Naive B cell (primary cell): ENCODE data around the gene NCKAP5. TPM values are rescaled to one million over a fixed set of nuclear protein-coding genes. Genes with fewer than 3 reads are reported as not detected.

Source experiments
- ATAC-seq, 2 donors: fragments of 150-1000 bp; cut with Tn5 transposase; 2 replicates each; pipeline ENCODE4 v1.10.0; 2021; ENCODE audit warnings: low read depth in 2 of 2, mild to moderate bottlenecking in 2 of 2, moderate library complexity in 2 of 2
- DNase-seq: peaks from one replicate; pipeline ENCODE4 v3.0.0; 2022
- H3K27ac Mint-ChIP-seq, 6 donors: one replicate each; pipeline ENCODE4 v1.8.0; 2020 to 2022; ENCODE audit warnings: mild to moderate bottlenecking in 6 of 6, mixed read lengths in 6 of 6, moderate library complexity in 5 of 6, inconsistent platforms in 2 of 6
- H3K27me3 Mint-ChIP-seq, 3 donors: one replicate each; pipeline ENCODE4 v1.8.0; 2021 to 2022; ENCODE audit warnings: mixed read lengths in 3 of 3, mild to moderate bottlenecking in 1 of 3
- H3K36me3 Mint-ChIP-seq, 2 donors: one replicate each; pipeline ENCODE4 v1.8.0; 2020 to 2022; ENCODE audit warnings: mixed read lengths in 2 of 2, inconsistent platforms in 1 of 2, mild to moderate bottlenecking in 1 of 2
- H3K4me1 Mint-ChIP-seq, 3 donors: one replicate each; pipeline ENCODE4 v1.8.0; 2020 to 2022; ENCODE audit warnings: mixed read lengths in 3 of 3, inconsistent platforms in 1 of 3, mild to moderate bottlenecking in 1 of 3, moderate library complexity in 1 of 3
- H3K4me3 Mint-ChIP-seq, 8 donors: one replicate each; pipeline ENCODE4 v1.8.0; 2020 to 2022; ENCODE audit warnings: mild to moderate bottlenecking in 8 of 8, mixed read lengths in 8 of 8, moderate library complexity in 8 of 8, inconsistent platforms in 2 of 8
- H3K9me3 Mint-ChIP-seq, 7 donors: one replicate each; pipeline ENCODE4 v1.8.0; 2020 to 2022; ENCODE audit warnings: mixed read lengths in 7 of 7, mild to moderate bottlenecking in 5 of 7, inconsistent platforms in 2 of 7, moderate library complexity in 1 of 7
- polyA plus RNA-seq, 6 donors: library from polyadenylated mRNA; unstranded; fragments of 300-500 nt; fragmentation: Illumina TruSeq; gene quantifications; one replicate each; pipeline ENCODE4 v1.2.3, GENCODE V29; 2021; ENCODE audit warnings: low read depth in 6 of 6

The NCKAP5 gene
- polyA plus RNA-seq, 6 donors from 2014 or later = 0.10 to 0.21 TPM; not detected in 4

DNA sequence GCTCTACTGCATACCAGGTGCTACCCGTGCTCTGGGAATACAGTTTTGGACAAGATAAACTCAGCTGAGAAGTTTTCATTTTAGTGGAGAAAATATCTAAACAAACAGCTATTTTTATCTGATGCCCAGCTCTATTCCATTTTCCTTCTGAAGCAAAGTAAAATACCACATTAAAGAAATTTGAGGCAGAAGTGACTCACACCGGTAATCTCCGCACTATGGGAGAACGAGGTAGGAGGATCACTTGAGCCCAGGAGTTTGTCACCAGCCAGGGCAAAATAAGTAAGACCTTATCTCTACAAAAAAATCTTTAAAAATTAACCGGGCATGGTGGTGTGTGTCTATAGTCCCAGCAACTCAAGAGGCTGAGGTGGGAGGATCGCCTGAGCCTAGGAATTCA lies 482.1 kb downstream of the NCKAP5 start:
- Mint-ChIP-seq H3K27ac (no peak overlapping the region), H3K36me3 (no peaks in the 10 kb centered on the region), H3K9me3 (peaks cover 0 to 7% (median 0%) of the 10 kb centered on the region in 7 donors), H3K27me3 (no peaks in the 10 kb centered on the region), H3K4me3 (no peak overlapping the region), H3K4me1 (no peaks in the 10 kb centered on the region)
- ATAC-seq (no peak), DNase-seq (no peak)

DNA sequence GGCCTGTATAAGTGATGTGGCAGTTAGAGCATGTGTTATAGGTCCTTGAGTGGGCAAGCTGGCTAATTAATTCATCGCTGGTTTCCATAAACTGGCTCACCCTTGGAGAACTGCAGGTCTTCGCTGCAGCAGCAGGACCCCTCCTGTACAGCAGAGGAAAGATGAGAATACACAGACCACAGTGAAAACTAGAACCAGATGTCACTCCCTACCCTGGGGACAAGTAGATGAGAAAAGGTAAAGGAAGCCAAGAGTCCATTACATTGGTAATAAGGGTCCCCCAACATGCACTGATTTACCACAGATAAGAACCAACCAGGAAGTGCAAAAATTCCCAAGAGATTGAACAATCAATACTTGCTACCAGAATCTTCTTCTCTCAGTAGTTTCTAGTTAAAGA lies 482.6 kb downstream of the NCKAP5 start:
- ATAC-seq (no peak), DNase-seq (no peak)
- H3K36me3 Mint-ChIP-seq = no peaks in the 10 kb centered on the region
- no peaks in the 10 kb centered on the region for H3K27me3 Mint-ChIP-seq
- no peak overlapping the region for H3K4me3 Mint-ChIP-seq
- no peaks in the 10 kb centered on the region for H3K4me1 Mint-ChIP-seq
- peaks cover 0 to 7% (median 0%) of the 10 kb centered on the region in 7 donors for H3K9me3 Mint-ChIP-seq
- H3K27ac Mint-ChIP-seq = no peak overlapping the region

DNA sequence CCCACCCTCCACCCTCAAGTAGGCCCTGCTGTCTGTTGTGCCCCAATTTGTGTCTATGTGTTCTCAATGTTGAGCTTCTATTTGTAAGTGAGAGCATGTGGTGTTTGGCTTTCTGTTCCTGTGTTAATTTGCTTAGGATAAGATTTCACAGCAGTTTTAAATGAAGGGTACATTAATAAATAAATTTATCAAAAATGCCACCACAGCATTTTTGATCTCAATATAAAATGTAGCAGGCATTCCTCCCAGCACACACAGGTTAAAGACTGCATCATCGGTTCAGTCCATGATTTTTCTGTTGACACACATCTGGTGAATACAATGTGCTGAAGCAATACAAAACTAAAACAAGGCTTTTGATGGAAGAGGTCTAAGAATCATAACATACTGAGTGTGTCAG lies 486.2 kb downstream of the NCKAP5 start:
- no peaks in the 10 kb centered on the region for H3K27me3 Mint-ChIP-seq
- H3K4me3 Mint-ChIP-seq = no peak overlapping the region
- no peaks in the 10 kb centered on the region for H3K4me1 Mint-ChIP-seq
- peaks cover 0 to 1% (median 0%) of the 10 kb centered on the region in 7 donors for H3K9me3 Mint-ChIP-seq
- no peak for DNase-seq
- ATAC-seq = no peak
- H3K36me3 Mint-ChIP-seq = no peaks in the 10 kb centered on the region
- H3K27ac Mint-ChIP-seq = no peak overlapping the region

DNA sequence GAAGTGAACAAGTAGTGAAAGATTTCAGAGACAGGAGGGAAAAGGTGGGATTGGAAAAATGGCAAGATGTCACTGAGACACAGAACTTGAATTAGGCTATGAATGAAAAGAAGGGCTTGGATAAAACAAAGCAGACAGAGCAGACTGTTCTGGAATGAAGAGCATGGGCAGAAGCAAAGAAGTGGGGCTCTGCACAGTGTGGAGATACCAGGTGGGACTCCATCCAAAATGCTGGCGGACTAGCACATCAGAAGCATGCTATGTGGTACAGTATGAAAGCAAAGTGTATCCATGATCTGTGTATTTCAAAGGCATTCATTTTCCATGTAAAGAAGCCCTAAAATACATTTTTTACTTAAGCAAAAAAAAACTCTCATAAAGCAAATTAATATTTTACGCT lies 487.4 kb downstream of the NCKAP5 start:
- Mint-ChIP-seq H3K4me3 (no peak overlapping the region), H3K36me3 (no peaks in the 10 kb centered on the region), H3K4me1 (no peaks in the 10 kb centered on the region), H3K27me3 (no peaks in the 10 kb centered on the region), H3K9me3 (peaks cover 0 to 1% (median 0%) of the 10 kb centered on the region in 7 donors), H3K27ac (no peak overlapping the region)
- ATAC-seq = no peak
- no peak for DNase-seq

DNA sequence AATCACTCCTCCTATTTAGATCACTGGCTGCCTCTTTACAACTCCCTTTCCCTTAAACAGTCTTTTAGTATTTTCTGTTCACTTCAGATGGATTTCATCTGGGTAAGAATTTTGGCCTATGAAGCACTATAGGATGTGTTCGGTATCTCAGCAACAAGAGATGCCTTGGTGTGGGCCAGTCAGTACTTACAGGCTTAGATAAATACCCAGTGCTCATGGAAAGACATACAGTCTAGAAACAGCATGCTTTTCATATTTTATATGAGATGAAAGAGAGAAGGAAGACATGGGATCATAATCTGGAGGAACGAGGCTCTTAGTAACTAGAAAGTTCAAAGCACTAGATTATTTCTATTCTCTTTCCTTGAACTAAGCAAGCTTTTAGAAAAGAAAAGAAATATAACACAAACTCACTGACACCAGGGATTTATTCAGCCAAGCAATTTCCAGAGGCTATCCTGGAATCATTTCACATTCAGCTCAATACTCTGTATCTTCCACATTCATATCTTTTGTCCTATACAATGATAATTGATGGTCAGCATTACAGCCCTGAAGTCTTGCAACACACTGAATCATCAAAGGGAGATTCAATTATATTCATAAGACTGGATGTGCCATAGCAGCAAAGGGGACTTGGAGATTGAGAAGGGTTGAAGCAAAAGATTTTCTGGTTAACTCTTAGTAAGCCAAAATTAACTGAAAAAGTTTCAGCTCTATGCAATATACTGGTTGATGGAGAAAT lies 489.4 kb downstream of the NCKAP5 start:
- Mint-ChIP-seq H3K4me1 (no peaks in the 10 kb centered on the region), H3K4me3 (no peak overlapping the region), H3K9me3 (peaks cover 0 to 14% (median 3%) of the 10 kb centered on the region in 7 donors), H3K27ac (no peak overlapping the region), H3K36me3 (no peaks in the 10 kb centered on the region), H3K27me3 (no peaks in the 10 kb centered on the region)
- ATAC-seq (no peak), DNase-seq (no peak)

DNA sequence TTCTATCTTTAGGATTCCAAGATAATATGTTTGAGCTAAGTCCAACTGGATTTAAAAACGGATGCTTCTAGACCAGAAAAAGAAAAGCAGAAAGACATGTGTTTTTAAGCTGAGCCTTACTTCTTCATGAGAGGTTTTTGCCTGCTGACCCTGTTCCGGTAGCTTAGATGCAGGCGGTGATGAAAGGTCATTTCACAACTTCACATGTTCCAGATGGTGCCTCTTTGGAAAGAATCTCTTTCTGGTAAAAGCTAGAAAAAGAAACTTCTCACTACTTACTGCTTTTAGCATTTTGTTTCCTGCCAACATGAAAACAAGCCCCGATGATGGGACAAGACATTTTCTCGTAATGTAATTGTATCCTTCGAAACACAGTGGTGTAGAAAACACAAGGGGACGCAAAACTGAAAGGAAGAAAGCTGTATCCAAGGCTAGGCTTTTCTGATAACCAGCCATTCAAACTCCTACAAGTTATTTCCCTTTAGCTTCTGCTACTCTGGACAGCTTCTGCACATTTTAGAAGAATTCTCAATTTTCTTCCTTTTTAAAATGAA lies 490.9 kb downstream of the NCKAP5 start:
- DNase-seq (no peak), ATAC-seq (no peak)
- Mint-ChIP-seq H3K4me3 (no peak overlapping the region), H3K9me3 (peaks cover 0 to 14% (median 4%) of the 10 kb centered on the region in 7 donors), H3K27ac (no peak overlapping the region), H3K27me3 (no peaks in the 10 kb centered on the region), H3K4me1 (no peaks in the 10 kb centered on the region), H3K36me3 (no peaks in the 10 kb centered on the region)

DNA sequence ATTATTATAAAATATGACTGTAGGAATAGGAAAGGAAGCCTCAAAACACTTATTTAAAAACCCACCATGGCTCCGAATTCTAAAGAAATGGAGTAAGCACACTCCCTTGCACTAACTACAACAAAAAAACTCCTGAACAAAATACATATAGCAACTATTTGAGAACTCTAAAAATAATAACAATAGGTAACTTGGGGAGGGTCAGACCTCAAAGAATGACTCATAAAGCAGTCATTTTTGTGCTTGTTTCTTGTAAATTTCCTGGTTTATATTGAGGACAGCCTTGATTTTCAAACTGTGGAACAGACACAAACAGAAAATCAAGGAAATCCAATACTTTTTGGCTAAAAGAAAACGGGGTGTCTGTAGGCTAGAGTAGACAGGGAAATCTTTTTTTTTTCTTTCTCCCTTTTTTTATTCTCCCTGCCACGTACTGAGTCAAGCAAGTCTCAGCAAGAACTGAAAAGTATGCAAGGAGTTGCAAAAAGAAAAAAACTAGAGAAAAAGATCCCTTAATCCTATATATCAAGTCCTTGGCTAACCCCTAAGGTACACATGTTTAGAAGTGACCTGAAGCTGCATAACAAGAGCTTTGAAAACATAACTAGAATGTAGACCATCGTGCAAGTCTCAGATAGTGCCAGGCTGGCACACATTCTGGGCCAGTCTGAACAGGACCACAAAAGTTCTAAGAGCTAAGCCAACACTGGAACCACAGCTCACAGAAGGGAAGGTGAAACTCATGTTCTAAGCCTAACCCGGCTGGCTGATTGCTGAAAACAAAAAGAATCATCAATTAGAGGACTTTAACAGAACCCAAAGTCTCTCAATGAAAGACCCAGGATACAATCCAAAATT lies 495.2 kb downstream of the NCKAP5 start:
- H3K36me3 Mint-ChIP-seq = no peaks in the 10 kb centered on the region
- no peak for DNase-seq
- no peak overlapping the region for H3K4me3 Mint-ChIP-seq
- no peak overlapping the region for H3K27ac Mint-ChIP-seq
- H3K9me3 Mint-ChIP-seq = peaks cover 0 to 17% (median 4%) of the 10 kb centered on the region in 7 donors
- no peak for ATAC-seq
- H3K27me3 Mint-ChIP-seq = no peaks in the 10 kb centered on the region
- no peaks in the 10 kb centered on the region for H3K4me1 Mint-ChIP-seq

DNA sequence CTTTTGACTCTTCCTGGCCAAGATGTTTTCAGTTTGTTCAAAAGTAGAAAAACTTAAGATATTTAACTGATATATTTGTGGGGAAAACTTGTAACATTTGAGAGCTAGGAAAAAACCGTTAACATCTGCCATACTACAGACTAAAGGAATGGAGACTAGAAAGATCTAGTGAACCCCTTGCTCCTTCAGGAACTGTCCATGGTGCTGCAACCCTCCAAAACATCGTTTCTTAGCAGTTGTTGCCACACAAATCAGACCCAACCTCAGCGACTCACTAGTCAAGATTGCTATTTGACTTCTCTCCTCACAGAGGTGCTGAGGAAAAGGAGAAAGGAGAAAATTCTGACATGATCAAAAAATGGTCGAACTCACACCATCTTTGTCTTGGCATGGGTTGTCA lies 504.5 kb downstream of the NCKAP5 start:
- DNase-seq (no peak), ATAC-seq (no peak)
- Mint-ChIP-seq H3K9me3 (peaks cover 0 to 7% (median 2%) of the 10 kb centered on the region in 7 donors), H3K4me1 (no peaks in the 10 kb centered on the region), H3K27ac (no peak overlapping the region), H3K36me3 (no peaks in the 10 kb centered on the region), H3K27me3 (no peaks in the 10 kb centered on the region), H3K4me3 (no peak overlapping the region)

DNA sequence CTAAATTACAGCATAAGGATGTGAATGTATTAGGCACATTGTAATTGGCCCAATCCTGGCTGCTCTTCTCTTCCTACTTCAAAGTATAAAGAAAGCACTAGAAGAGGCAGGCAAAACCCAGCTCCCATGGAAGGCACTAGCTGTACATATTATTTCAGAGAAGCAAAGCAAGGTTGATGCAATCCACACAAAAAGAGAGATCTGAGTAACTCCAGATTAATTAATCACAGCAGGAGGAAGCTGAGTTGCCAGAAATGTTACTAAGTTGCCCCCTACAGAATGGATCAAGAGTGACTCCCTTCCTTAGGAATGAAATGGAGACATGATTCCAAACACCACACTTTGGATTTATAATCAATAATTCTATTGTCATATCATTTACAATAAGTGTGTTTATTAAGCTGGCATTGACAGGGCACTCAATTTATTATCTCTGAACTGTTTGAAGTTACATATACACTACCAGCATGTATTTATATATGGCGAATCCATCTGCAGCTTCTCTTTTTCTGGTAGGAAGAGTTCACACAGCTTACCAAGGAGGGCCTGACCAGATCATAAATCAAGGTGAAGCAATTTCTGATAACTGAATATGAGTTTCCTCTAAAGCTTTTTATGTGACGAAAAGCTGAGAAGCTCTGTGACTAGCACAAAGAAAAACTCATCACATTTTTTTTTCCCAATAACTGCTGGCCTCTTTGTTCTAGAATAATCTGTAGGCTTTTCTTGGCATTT lies 505.2 kb downstream of the NCKAP5 start:
- no peak for DNase-seq
- Mint-ChIP-seq H3K36me3 (no peaks in the 10 kb centered on the region), H3K4me1 (no peaks in the 10 kb centered on the region), H3K27ac (no peak overlapping the region), H3K27me3 (no peaks in the 10 kb centered on the region), H3K4me3 (no peak overlapping the region), H3K9me3 (peaks cover 0 to 7% (median 2%) of the 10 kb centered on the region in 7 donors)
- ATAC-seq = no peak

DNA sequence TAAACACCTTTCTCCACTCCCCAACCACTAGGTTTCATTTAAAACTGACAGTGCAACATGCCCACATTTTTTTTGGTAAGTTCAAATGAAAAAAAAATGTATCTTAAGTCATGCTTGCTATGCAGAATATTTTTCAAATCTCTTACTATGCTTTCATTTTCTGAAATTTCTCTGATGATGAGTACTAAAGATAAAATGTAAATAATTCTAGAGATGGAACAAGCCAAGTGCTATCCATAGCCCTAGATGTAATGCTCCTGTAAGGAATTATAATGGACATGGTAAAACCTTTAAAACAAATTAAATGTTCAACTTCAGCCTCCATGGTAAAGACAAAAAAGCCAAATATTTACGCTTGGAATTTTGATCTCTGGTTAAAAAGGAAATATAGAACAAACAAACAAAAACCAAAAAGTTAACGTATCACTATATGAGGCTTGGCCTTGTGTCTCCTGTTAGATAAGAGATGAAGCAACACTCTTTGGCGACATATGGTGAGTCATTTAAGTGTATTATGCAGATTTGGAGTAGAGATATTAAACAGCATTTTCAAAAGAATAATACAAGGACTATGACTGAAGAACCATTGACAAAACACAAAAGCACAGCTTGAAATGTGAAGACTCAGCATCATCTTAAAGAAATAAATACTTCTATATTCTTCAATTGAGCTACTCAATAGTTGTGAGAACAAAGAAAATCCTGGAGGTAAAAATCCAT lies 506.2 kb downstream of the NCKAP5 start:
- no peaks in the 10 kb centered on the region for H3K27me3 Mint-ChIP-seq
- ATAC-seq (no peak), DNase-seq (no peak)
- no peak overlapping the region for H3K4me3 Mint-ChIP-seq
- no peaks in the 10 kb centered on the region for H3K4me1 Mint-ChIP-seq
- H3K27ac Mint-ChIP-seq = no peak overlapping the region
- H3K36me3 Mint-ChIP-seq = no peaks in the 10 kb centered on the region
- peaks cover 0 to 7% (median 0%) of the 10 kb centered on the region in 7 donors for H3K9me3 Mint-ChIP-seq

DNA sequence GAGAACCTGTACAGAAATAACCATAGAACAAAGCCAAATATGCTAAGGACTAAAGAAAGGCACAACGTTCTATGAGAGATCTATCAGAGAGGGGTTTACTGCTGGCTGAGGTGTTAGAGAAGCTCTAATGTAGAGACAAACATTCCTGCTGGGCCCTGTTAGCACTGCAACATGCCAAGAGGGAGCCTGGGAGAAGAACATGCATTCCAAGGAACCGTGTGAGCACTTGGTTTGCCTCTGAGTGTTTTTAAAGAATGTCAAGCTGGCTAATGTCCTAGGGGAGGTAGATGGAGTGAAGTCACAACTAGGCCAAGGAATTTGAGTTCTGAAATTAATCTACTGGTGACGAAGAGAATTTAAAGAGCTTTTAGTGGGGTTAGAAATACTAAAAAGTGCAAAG lies 514.0 kb downstream of the NCKAP5 start:
- DNase-seq = no peak
- peak overlapping the region in 1 of 6 donors; percentile 0 for H3K27ac Mint-ChIP-seq
- no peaks in the 10 kb centered on the region for H3K27me3 Mint-ChIP-seq
- no peaks in the 10 kb centered on the region for H3K4me1 Mint-ChIP-seq
- ATAC-seq = no peak
- H3K36me3 Mint-ChIP-seq = no peaks in the 10 kb centered on the region
- no peak overlapping the region for H3K4me3 Mint-ChIP-seq
- H3K9me3 Mint-ChIP-seq = no peaks in the 10 kb centered on the region

DNA sequence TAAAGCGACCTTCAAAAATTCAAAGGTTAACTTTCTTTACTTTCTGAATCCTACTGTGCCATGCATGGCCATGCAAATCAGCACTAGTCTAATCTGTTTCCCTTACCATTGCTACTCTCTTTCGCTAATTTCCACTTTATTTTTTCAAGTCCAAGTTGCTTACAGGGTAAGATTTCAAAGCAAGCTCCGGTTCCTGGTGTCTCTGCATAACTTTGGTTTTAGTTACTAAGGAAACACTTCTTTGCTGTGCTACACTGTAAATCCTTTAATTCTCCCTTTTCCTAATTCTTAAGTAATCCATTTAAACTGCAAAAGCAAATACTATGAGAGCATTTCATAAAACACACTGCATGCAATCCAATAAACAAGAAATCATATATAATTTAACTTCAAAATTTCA lies 514.7 kb downstream of the NCKAP5 start:
- DNase-seq = no peak
- Mint-ChIP-seq H3K36me3 (no peaks in the 10 kb centered on the region), H3K27me3 (no peaks in the 10 kb centered on the region), H3K4me3 (no peak overlapping the region), H3K27ac (no peak overlapping the region), H3K4me1 (no peaks in the 10 kb centered on the region), H3K9me3 (no peaks in the 10 kb centered on the region)
- no peak for ATAC-seq

DNA sequence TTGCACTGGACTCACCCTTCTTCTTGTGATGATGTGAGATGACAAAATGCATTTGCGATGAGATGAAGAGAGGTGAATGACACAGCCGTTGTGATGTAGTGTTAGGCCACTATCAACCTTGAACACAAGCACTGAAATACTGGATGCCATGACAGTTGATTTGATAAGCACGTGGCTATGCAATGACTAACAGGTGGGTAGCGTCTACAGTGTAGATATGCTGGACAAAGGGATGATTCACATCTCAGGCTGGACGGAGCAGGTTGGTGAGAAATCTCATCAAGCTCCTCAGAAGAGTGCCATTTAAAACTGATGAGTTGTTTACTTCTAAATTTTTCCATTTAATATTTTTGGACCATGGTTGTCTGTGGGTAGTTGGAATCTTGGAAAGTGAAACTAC lies 522.5 kb downstream of the NCKAP5 start:
- H3K27me3 Mint-ChIP-seq = no peaks in the 10 kb centered on the region
- H3K4me1 Mint-ChIP-seq = no peaks in the 10 kb centered on the region
- no peaks in the 10 kb centered on the region for H3K9me3 Mint-ChIP-seq
- no peak overlapping the region for H3K4me3 Mint-ChIP-seq
- DNase-seq (no peak), ATAC-seq (no peak)
- H3K36me3 Mint-ChIP-seq = no peaks in the 10 kb centered on the region
- H3K27ac Mint-ChIP-seq = no peak overlapping the region
